Activated effector memory CD4-positive, alpha-beta T cell treated with anti-CD3 and anti-CD28 coated beads, Interleukin-2, amount 50 U/mL, for 16 hours (primary cell): ENCODE measurements around the gene APOLD1.
A peak's percentile ranks its signal among the peaks of the same experiment; 100 is the strongest.
"Not testable (repeated sequence)": the region's sequence is repeated elsewhere in the genome, so short reads cannot be mapped to it uniquely, and the experiment has no call there.

Experiments
- DNase-seq: peaks from one replicate; pipeline ENCODE4 v3.0.0-alpha.2; 2020

Gene APOLD1

GRCh38 chr12:12784911-12785814 lies at the start of gene APOLD1:
APOLD1 (plus strand) TSS chr12:12785659; CDS start chr12:12785692, 33 bp downstream.
- DNase-seq = no peak

GRCh38 chr12:12736759-12737676 lies 48.4 kb upstream of the APOLD1 start:
- DNase-seq = peak; percentile 77

GRCh38 chr12:12738152-12738551 lies 47.3 kb upstream of the APOLD1 start:
- DNase-seq = not testable (repeated sequence)

GRCh38 chr12:12741660-12742059 lies 43.8 kb upstream of the APOLD1 start:
- DNase-seq = no peak

GRCh38 chr12:12744546-12745305 lies 40.7 kb upstream of the APOLD1 start:
- DNase-seq = no peak

- no peak for DNase-seq
These were observed 39.8 kb upstream of the APOLD1 start for GRCh38 chr12:12745576-12746211.

- DNase-seq = no peak
These were observed 38.2 kb upstream of the APOLD1 start for GRCh38 chr12:12747278-12747677.

- no peak for DNase-seq
These were observed 37.4 kb upstream of the APOLD1 start for GRCh38 chr12:12748044-12748443.

GRCh38 chr12:12749433-12749832 lies 36.0 kb upstream of the APOLD1 start:
- DNase-seq = no peak

- DNase-seq = no peak
These were observed 29.5 kb upstream of the APOLD1 start for GRCh38 chr12:12755923-12756322.

GRCh38 chr12:12757121-12757520 lies 28.3 kb upstream of the APOLD1 start:
- no peak for DNase-seq

- DNase-seq = no peak
These were observed 26.1 kb upstream of the APOLD1 start for GRCh38 chr12:12759234-12759915.

- no peak for DNase-seq
These were observed 20.6 kb upstream of the APOLD1 start for GRCh38 chr12:12764824-12765223.

GRCh38 chr12:12770262-12770661 lies 15.2 kb upstream of the APOLD1 start:
- DNase-seq = no peak

GRCh38 chr12:12774791-12775190 lies 10.7 kb upstream of the APOLD1 start:
- DNase-seq = no peak

GRCh38 chr12:12776261-12776660 lies 9.2 kb upstream of the APOLD1 start:
- DNase-seq = no peak

- no peak for DNase-seq
These were observed 8.4 kb upstream of the APOLD1 start for GRCh38 chr12:12777092-12777491.

GRCh38 chr12:12779007-12779406 lies 6.5 kb upstream of the APOLD1 start:
- no peak for DNase-seq

- DNase-seq = no peak
These were observed 5.9 kb upstream of the APOLD1 start for GRCh38 chr12:12779529-12779928.

GRCh38 chr12:12784116-12784515 lies 1.3 kb upstream of the APOLD1 start:
- DNase-seq = no peak

GRCh38 chr12:12786351-12786705 lies 869 bp downstream of the APOLD1 start:
- no peak for DNase-seq
